Middle frontal gyrus (tissue), 1 donor: ENCODE measurements around the gene NPIPA1.
"Not testable (repeated sequence)": the region's sequence is repeated elsewhere in the genome, so short reads cannot be mapped to it uniquely, and the experiment has no call there.

Source experiments
- DNase-seq: peaks from one replicate; pipeline ENCODE4 v3.0.0-alpha.2; 2015; ENCODE audit warnings: low spot score; ENCODE audit errors: extremely low spot score

Gene NPIPA1

DNA sequence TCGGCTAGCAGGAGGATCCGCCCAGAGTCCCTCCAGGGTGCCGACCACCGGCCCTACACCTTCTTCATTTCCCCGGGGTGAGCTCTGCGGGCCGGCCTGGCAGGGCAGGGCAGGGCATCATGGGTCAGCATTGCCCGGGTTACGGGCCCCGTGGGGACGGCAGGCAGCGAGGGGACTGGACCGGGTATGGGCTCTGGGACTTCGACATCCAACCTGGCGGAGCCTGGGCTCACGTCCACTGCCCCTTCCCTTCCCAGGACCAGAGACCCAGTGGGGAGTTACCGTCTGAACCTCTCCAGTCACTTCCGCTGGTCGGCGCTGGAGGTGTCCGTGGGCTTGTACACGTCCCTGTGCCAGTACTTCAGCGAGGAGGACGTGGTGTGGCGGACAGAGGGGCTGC, 7.0 kb upstream of the NPIPA1 start:
- DNase-seq = not testable (repeated sequence)

- DNase-seq = peak; percentile 2
Measured at GRCh38 chr16:14930971-14931370, 6.3 kb upstream of the NPIPA1 start.

DNA sequence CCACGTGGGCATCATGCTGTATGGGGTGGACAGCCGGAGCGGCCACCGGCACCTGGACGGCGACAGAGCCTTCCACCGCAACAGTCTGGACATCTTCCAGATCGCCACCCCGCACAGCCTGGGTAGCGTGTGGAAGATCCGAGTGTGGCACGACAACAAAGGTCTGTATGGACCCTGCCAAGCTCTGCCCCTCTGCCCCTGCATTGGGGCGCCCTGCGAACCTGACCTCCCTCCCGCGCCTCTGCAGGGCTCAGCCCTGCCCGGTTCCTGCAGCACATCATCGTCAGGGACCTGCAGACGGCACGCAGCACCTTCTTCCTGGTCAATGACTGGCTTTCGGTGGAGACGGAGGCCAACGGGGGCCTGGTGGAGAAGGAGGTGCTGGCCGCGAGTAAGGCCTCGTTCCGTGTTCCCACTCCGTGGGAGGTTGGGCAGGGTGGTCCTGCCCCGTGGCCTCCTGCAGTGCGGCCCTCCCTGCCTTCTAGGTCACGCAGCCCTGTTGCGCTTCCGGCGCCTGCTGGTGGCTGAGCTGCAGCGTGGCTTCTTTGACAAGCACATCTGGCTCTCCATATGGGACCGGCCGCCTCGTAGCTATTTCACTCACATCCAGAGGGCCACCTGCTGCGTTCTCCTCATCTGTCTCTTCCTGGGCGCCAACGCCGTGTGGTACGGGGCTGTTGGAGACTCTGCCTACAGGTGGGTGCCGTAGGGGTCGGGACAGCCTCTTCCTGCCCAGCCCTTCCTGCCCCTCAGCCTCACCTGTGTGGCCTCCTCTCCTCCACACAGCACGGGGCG, 4.5 kb upstream of the NPIPA1 start:
- not testable (repeated sequence) for DNase-seq

GRCh38 chr16:14937994-14938393, 751 bp downstream of the NPIPA1 start:
- DNase-seq = not testable (repeated sequence)

DNA sequence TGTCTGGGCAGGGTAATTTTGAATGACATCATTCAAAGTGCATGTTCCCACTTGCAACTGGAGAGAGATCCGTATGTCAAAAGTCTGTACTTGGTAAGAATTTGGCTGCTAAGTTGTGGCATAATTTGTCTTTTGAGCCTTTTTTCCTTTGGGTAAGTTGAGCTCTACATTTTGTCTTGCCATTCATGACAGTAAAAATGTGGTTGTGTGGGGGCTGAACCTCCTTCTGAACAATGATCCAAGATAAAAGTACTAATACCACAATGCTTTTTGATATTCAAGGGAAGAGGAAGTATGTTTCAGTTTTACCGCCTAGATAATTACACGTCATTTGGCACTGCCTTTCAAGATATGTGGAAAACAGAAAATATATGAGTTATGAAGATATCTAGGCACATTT, 5.4 kb downstream of the NPIPA1 start:
- DNase-seq = not testable (repeated sequence)

DNA sequence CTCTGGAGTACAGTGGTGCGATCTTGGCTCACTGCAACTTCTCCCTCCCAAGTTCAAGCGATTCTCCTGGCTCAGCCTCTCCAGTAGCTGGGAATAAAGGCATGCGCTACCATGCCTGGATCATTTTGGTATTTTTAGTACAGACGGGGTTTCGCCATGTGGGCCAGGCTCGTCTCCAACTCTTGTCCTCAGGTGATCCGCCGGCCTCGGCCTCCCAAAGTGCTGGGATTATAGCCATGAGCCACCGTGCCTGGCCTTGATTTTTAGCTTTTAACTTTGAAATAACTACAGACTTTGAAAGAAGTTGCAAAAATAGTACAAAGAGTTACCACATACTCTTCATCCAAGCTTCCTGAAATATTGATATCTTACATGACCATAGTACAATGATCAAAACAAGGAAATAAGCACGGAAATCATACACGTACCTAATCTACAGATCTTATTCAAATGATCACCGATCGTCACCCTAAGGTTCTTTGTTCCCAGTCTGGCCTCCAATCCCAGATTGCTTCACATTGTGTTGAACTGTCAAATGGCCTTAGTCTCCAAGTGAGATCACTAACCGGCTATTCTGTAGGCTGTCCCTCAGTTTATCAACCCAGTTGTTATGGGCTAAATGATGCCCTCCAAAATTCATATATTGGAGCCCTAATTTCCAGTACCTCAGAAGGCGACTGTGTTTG, 18.4 kb downstream of the NPIPA1 start:
- no peak for DNase-seq

- DNase-seq = no peak
Measured at GRCh38 chr16:14957576-14958322, 20.5 kb downstream of the NPIPA1 start.

- no peak for DNase-seq
Measured at GRCh38 chr16:14958323-14958600, 21.0 kb downstream of the NPIPA1 start.

- no peak for DNase-seq
Measured at GRCh38 chr16:14958970-14959369, 21.7 kb downstream of the NPIPA1 start.

- no peak for DNase-seq
Measured at GRCh38 chr16:14961405-14962186, 24.4 kb downstream of the NPIPA1 start.

- DNase-seq = no peak
Measured at GRCh38 chr16:14963281-14964173, 26.3 kb downstream of the NPIPA1 start.

GRCh38 chr16:14965328-14965727, 28.1 kb downstream of the NPIPA1 start:
- no peak for DNase-seq

- not testable (repeated sequence) for DNase-seq
Measured at GRCh38 chr16:14969795-14970194, 32.6 kb downstream of the NPIPA1 start.

DNA sequence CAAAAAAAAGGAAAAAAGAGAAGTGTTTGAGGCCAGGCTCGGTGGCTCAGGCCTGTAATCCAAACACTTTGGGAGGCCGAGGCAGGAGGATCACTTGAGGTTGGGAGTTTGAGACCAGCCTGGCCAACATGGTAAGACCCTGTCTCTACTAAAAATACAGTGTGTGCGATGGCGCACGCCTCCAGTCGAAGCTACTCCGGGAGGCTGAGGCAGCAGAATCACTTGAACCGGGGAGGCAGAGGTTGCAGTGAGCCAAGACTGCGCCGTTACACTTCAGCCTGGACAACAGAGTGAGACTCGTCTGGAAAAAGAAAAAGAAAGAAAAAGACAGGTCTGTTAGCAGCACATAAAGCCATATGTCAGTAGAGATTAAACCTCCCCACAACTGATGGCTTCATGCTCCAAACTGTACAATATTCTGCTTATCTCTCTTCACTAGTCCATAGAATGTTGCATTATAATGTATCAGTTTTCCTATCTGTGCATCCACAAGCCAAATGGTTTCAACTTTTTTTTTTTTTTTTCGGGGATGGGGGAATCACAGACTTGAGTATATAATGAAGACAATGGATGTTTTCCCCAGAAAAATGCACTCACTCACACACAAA, 34.5 kb downstream of the NPIPA1 start:
- not testable (repeated sequence) for DNase-seq

DNA sequence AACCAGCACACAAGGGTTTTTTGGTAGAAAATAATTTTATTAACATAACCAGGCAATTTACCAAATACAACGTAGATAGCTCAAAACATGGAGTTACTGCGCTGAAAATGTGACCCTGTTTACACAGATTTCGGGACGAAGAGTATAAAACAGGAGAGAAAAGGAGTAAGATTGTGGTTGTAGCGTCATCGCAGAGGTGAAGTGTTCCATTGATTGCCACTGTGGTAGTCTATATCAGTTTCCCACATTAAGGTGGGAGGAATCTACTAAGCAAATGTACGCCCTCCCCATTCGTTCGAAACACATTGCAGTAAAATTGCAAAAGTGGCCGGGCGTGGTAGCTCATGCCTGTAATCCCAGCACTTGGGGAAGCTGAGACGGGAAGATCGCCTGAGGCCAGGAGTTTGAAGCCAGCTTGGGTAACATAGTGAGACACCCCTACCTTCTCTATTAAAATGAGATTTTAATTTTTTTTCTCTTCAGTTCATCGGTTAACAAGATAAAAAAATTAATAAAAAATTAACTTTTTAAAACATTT, 36.6 kb downstream of the NPIPA1 start:
- not testable (repeated sequence) for DNase-seq

DNA sequence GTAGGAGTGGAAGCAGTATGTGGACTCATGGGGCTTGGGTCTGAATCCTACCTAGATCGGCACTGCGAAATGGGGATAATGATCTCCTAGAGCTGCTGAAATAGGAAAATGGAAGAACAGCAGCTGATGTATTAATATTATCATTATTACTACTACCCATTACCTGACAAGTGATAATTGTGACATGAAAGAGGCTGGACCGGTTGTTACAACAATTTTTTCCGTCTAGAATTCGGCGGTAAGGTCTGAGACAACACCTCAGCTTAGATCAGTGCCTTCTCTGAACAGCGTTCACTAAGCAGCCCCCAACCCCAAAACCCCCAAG, 37.0 kb downstream of the NPIPA1 start:
- DNase-seq = not testable (repeated sequence)

- DNase-seq = peak; percentile 83
Measured at GRCh38 chr16:14974656-14975417, 37.6 kb downstream of the NPIPA1 start, which contains the start of gene PDXDC1. PDXDC1 (plus strand) TSS chr16:14975026; CDS start chr16:14975200, 174 bp downstream.

DNA sequence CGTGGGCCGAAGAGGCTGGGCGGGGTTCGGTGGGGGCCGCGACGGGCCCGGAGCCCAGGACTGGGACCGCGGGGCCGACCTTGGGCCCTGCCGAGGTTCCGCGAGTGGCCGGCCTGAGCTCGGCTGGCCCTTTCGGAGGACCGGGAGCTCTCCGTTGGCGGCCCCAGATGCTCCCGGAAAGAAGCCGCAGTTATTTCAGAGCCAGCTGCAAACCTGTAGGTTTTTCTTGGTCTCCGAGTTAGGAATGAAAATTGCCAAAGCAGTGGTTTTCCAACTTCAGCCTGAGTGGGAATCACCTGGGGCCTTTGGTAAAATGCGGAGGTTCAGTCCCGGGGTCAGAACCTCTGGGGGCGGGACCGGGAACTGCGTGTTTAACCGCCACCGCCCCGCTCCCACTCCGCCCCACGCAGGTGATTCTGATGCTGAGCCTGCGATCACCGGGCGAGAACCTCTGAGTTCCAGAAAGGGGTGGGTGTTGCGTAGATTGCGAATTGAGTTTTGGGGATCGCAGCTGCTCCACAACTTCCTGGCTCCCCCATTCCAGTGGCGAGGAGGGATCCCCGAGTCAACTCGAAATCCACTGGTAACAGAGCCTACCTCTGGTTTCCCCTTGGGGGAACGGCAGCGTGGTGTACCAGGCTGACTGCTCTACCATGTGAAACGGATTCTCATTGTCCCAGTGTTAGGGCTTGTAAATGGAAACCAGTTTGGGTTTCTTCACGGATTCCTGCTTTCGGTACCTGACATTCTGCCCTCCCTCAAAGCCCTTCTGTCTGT, 38.4 kb downstream of the NPIPA1 start:
- DNase-seq = not testable (repeated sequence)
